IgD-negative memory B cell (primary cell): Measurements from ENCODE around the gene PAX5. TPM values are rescaled to one million over a fixed set of nuclear protein-coding genes. Genes with fewer than 3 reads are reported as not detected.
"Not testable (repeated sequence)": the region's sequence is repeated elsewhere in the genome, so short reads cannot be mapped to it uniquely, and the experiment has no call there.

ENCODE experiments used
- H3K27ac Mint-ChIP-seq, 3 donors: one replicate each; pipeline ENCODE4 v1.8.0; 2020 to 2022; ENCODE audit warnings: mild to moderate bottlenecking in 3 of 3, mixed read lengths in 3 of 3, moderate library complexity in 1 of 3
- H3K27me3 Mint-ChIP-seq: one replicate; pipeline ENCODE4 v1.8.0; 2021; ENCODE audit warnings: mixed read lengths
- H3K36me3 Mint-ChIP-seq: one replicate; pipeline ENCODE4 v1.8.0; 2020; ENCODE audit warnings: mild to moderate bottlenecking, mixed read lengths
- H3K4me1 Mint-ChIP-seq, 3 donors: one replicate each; pipeline ENCODE4 v1.8.0; 2020 to 2022; ENCODE audit warnings: mixed read lengths in 3 of 3, mild to moderate bottlenecking in 1 of 3
- H3K4me3 Mint-ChIP-seq, 4 donors: one replicate each; pipeline ENCODE4 v1.8.0; 2020 to 2022; ENCODE audit warnings: mild to moderate bottlenecking in 4 of 4, mixed read lengths in 4 of 4, moderate library complexity in 3 of 4
- H3K9me3 Mint-ChIP-seq, 3 donors: one replicate each; pipeline ENCODE4 v1.8.0; 2020 to 2021; ENCODE audit warnings: mixed read lengths in 3 of 3, mild to moderate bottlenecking in 1 of 3
- polyA plus RNA-seq: library from polyadenylated mRNA; unstranded; fragments of 300-500 nt; fragmentation: Illumina TruSeq; gene quantifications from one replicate; pipeline ENCODE4 v1.2.3, GENCODE V29; 2021

Gene PAX5
- 65.3 TPM for polyA plus RNA-seq

DNA sequence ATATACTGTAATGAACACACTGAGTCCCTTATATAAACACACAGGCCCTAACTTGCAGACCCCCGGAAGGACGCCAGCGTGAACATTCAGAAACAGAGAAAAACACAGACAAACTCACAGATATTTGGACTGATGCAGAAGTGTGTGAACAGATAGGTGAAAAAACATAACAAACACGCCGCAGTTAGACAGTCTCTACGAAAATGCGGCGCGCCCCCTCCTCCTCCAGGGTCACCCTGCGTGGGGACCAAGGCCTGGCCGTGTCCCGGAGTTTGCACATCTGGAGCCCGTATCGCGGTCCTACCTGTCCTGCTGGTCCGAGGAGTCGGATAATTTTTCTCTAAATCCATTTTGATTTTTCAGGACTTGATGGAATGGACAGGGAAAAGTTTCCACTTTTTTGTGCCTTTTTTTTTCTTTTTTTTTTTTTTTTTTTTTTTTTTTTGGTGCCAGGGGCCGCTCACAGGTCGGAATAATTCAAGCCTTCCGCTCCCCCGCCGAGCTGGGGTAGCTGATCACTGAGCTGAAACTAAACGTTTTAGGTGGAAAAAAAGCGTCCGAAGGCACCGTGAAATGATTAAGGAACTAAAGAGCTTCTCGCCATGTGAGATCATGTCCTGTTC is at the start of gene PAX5:
Gene PAX5 (minus strand): TSS at position 587 of the 623 bp plus-strand sequence. CDS start 237 bp downstream, at position 350.
- Mint-ChIP-seq H3K36me3 (peaks cover 4% of the 10 kb centered on the region), H3K27ac (peak within 1 kb of the TSS; percentile 98 to 99 (median 99))

DNA sequence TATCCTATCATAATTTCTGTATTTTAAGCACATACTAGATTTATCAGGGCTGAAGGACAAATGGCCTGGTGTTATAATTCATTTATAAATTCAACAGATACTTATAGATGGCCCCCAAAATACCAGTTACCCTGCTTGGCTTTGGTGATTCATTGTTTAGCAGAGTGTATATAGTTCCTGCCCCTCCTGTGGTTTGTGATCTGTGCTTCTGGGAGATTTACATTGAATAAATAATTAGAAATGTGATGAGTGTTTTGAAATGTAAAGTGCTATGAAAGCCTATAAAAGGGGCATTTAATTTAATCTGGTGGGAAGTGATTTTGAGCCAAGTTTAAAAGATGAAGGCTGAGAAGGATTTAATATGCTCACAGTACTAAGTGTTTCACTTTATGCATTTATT is 49.6 kb upstream of the PAX5 start:
- Mint-ChIP-seq H3K9me3 (no peaks in the 10 kb centered on the region), H3K27me3 (no peaks in the 10 kb centered on the region), H3K4me3 (peak overlapping the region in 3 of 4 donors; percentile 47 to 73 (median 50)), H3K27ac (peak overlapping the region in 1 of 3 donors; percentile 11), H3K36me3 (peaks cover 7% of the 10 kb centered on the region), H3K4me1 (peaks cover 46 to 60% (median 58%) of the 10 kb centered on the region in 3 donors)

More for the DNA sequence above, at the start of gene PAX5:
- H3K4me1 Mint-ChIP-seq, result peaks cover 33 to 51% (median 50%) of the 10 kb centered on the region in 3 donors
- H3K4me3 Mint-ChIP-seq, result peak within 1 kb of the TSS; percentile 88 to 98 (median 94)
- H3K9me3 Mint-ChIP-seq, result no peaks in the 10 kb centered on the region
- H3K27me3 Mint-ChIP-seq, result no peaks in the 10 kb centered on the region

DNA sequence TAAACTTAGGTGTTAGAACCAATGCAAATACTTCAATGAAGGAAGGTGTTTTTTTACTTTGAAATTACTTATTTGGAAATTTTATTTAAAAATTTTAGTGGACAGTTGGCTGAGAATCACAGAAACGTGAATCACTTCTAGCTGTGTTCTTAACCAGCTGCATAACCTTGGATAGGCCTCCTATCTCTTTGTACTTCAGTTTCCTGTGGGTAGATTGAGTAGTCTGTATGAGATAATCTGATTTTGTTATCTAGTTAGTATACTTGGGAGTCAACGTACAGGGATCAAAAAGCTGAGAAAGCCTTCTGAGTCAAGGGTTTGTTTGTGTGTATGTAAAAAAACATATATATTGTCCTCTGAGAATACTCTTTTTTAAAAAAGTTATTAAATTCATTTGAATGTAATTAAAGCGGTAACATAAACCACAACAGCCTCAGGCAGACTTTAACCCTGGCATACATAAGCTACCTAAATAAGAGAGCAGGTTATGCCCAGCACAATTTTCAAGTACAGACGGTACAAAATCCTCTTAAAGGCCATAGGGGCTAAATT is 48.2 kb upstream of the PAX5 start:
- H3K27ac Mint-ChIP-seq, result peak overlapping the region in 1 of 3 donors; percentile 67
- peaks cover 7% of the 10 kb centered on the region for H3K36me3 Mint-ChIP-seq
- H3K4me3 Mint-ChIP-seq, result peak overlapping the region in 3 of 4 donors; percentile 96 to 99 (median 98)
- no peaks in the 10 kb centered on the region for H3K27me3 Mint-ChIP-seq
- peaks cover 42 to 60% (median 56%) of the 10 kb centered on the region in 3 donors for H3K4me1 Mint-ChIP-seq
- no peaks in the 10 kb centered on the region for H3K9me3 Mint-ChIP-seq

DNA sequence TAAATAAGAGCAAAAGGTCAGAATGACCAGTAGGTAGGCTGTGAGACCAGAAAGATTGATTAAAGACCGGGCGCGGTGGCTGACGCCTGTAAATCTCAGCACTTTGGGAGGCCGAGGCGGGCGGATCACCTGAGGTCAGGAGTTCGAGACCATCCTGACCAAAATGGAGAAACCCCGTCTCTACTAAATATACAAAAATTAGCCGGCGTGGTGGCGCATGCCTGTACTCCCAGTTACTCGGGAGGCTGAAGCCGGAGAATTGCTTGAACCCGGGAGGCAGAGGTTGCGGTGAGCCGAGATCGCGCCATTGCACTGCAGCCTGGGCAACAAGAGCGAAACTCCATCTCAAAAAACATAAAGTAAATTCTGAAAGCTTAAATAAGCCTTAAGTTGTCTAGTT is 47.4 kb upstream of the PAX5 start:
- H3K27me3 Mint-ChIP-seq, H3K36me3 Mint-ChIP-seq, H3K9me3 Mint-ChIP-seq: not testable (repeated sequence)
- Mint-ChIP-seq H3K4me1 (peaks cover 37 to 56% (median 53%) of the 10 kb centered on the region in 3 donors), H3K27ac (peak overlapping the region; percentile 49 to 99 (median 96)), H3K4me3 (peak overlapping the region in 3 of 4 donors; percentile 96 to 99 (median 98))

DNA sequence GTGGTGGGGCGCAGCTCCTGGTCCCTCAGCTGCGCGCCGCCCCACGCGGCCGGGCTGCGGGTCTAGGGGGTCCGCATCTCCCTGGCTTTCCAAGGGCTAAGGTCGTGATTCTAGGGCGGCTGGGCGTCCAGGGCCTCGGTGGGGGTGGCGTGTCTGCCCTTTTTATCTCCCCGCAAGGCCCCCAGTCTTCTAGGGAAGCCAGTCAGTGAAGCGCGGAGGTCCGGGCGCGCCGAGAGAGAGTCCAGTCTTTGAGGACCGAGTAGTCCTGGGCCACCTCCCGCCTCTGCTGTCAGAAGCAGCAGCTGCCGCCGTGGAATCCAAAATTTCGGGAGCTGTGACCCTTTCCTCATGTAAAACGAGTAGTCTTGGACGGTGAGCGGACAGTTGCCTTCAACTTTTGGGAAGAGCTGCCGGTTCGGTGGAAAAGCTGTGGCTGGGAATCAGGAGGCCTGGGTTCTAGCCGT is 46.1 kb upstream of the PAX5 start:
- peaks cover 36 to 51% (median 51%) of the 10 kb centered on the region in 3 donors for H3K4me1 Mint-ChIP-seq
- not testable (repeated sequence) for H3K36me3 Mint-ChIP-seq
- peak overlapping the region; percentile 96 to 99 (median 98) for H3K4me3 Mint-ChIP-seq

DNA sequence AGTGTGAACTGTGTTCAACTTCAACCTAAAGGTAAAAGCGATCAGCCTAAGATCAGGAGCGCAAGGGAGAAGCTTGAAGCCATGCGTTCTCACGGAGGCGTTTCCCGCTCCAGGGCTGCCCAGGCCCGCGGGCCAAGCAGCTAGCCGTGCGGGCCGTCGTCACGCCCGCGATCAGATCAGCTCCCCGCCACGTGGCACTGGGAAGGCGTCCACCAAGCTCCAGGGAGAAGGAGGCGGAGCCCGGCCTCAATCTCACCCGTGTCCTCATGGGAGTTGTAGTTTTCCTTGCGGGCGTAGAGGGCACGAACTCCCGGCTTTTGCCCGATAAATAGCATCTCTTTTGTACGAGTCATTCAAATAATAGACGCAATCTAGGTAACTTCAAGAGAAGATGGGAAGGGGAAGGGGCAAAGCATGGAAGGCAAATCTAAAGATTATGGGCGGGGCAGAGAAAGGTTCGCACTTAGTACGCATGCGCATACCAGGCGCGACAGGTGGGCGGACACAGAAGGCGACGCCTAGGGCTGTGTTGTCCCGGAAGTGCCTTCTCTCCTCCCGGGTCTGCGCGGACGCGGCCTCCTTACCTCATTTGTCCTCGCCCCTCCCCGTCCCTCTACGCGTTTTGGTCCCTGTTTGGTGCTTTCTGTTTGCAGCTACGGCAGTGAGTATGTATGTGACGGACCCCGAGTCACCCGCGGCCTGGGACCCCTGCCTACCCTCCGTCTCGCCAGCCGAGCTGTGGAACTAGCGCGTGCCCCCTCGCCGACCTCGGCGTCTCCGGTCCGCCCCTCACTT is 45.5 kb upstream of the PAX5 start:
- H3K4me3 Mint-ChIP-seq, result peak overlapping the region; percentile 96 to 99 (median 98)
- H3K27me3 Mint-ChIP-seq, result peaks cover 3% of the 10 kb centered on the region
- H3K27ac Mint-ChIP-seq, result peak overlapping the region; percentile 95 to 99 (median 96)
- no peaks in the 10 kb centered on the region for H3K9me3 Mint-ChIP-seq
- no peaks in the 10 kb centered on the region for H3K36me3 Mint-ChIP-seq
- H3K4me1 Mint-ChIP-seq, result peaks cover 36 to 51% (median 51%) of the 10 kb centered on the region in 3 donors

More for the DNA sequence above, 46.1 kb upstream of the PAX5 start:
- H3K27me3 Mint-ChIP-seq, H3K9me3 Mint-ChIP-seq: not testable (repeated sequence)
- H3K27ac Mint-ChIP-seq, result peak overlapping the region; percentile 95 to 99 (median 96)

DNA sequence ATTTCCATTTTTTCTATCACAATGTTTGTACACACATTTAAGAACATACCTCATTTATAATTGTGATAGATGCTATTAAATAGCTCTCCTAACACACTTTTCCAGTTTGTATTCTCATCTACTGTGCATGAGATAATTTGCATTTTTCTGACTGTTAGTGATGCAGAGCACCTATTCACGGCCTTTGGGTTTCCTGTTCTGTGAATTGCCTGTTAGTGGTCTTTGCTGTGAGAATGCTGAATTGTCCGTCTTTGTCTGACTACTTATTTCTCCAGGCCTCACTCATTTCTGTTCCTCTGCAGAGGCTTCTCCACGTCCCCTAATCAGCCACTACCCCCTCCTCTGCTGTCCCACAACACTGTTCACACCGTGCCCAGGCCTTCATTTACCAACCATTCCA is 40.7 kb upstream of the PAX5 start:
- not testable (repeated sequence) for H3K36me3 Mint-ChIP-seq, H3K9me3 Mint-ChIP-seq, H3K27me3 Mint-ChIP-seq
- Mint-ChIP-seq H3K27ac (peak overlapping the region; percentile 1 to 87 (median 11)), H3K4me1 (peaks cover 18 to 32% (median 31%) of the 10 kb centered on the region in 3 donors), H3K4me3 (peak overlapping the region; percentile 15 to 82 (median 65))

DNA sequence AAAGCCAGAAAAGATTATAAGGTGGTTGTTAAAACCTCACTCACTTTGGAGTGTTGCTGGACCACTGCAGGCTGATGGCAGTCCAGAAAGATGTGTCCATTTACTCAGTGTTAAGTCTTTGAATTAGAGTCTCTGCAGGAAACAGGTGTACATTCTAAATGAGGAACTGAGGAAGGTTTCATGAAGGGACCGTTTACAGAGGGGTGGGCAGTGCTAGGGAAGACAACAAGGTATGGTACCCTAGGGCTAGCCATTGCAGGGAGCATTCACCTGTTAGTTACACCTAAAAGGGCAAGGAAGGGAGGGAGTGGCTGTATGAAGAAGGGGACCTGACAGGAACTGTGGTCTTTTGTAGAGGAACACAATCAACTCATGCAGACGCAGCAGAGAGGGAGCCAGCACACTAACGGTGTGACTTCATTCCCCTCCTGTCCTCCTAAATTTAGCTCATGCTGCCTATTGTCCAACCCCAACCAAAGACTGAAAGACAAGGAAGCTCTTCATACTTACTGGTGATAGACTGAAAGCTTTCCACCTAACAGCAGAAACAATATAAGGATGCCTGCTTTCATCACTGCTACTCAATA is 32.2 kb upstream of the PAX5 start:
- Mint-ChIP-seq H3K9me3 (no peaks in the 10 kb centered on the region), H3K4me1 (peaks cover 20 to 30% (median 24%) of the 10 kb centered on the region in 3 donors), H3K36me3 (no peaks in the 10 kb centered on the region), H3K27ac (peak overlapping the region in 2 of 3 donors; percentile 3 to 82), H3K4me3 (peak overlapping the region in 3 of 4 donors; percentile 71 to 90 (median 74)), H3K27me3 (no peaks in the 10 kb centered on the region)

DNA sequence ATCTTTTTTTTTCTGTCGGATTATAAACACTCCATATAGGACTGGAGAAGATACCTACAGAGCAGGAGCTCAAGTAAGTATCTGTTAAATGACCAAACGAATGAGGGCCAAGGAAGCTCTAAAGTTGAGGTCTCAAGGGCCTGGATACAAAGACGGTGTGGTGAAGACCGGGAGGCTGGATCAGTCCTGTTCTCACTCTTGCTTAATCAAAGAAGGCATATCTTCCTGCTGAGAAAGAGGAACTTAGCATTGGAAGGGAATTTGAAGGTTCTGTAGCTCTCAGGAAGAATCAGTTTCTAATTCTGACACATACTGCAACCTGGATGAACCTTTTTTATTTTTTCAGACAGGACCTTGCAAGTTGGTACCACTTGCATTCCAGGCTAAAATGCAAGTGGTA is 28.3 kb upstream of the PAX5 start:
- no peak overlapping the region for H3K4me3 Mint-ChIP-seq
- H3K27ac Mint-ChIP-seq, result peak overlapping the region in 2 of 3 donors; percentile 43 to 51
- no peaks in the 10 kb centered on the region for H3K27me3 Mint-ChIP-seq
- H3K9me3 Mint-ChIP-seq, result no peaks in the 10 kb centered on the region
- peaks cover 28 to 35% (median 30%) of the 10 kb centered on the region in 3 donors for H3K4me1 Mint-ChIP-seq
- peaks cover 2% of the 10 kb centered on the region for H3K36me3 Mint-ChIP-seq

DNA sequence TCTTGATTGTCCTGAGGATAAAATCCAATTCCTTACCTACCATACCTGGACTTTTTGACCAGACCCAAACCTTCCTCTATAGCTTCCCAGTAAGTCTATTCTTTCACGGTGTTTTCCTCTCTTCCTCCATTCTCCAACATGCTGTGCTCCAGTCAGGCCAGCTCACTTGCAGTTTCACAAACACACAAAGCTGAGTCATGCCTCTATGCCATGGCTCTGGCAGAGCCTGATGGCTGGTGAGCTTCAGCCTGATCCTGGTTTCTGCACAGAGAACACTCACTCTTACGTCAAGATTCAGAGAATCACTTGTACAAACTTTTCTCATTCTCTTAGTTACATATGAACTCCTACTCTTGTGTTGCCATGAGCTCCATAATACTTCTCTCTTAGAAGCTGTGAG is 27.7 kb upstream of the PAX5 start:
- peak overlapping the region in 2 of 4 donors; percentile 42 to 55 for H3K4me3 Mint-ChIP-seq
- H3K27me3 Mint-ChIP-seq, result no peaks in the 10 kb centered on the region
- H3K36me3 Mint-ChIP-seq, result peaks cover 2% of the 10 kb centered on the region
- H3K4me1 Mint-ChIP-seq, result peaks cover 28 to 35% (median 30%) of the 10 kb centered on the region in 3 donors
- H3K27ac Mint-ChIP-seq, result peak overlapping the region; percentile 51 to 54 (median 53)
- no peaks in the 10 kb centered on the region for H3K9me3 Mint-ChIP-seq

DNA sequence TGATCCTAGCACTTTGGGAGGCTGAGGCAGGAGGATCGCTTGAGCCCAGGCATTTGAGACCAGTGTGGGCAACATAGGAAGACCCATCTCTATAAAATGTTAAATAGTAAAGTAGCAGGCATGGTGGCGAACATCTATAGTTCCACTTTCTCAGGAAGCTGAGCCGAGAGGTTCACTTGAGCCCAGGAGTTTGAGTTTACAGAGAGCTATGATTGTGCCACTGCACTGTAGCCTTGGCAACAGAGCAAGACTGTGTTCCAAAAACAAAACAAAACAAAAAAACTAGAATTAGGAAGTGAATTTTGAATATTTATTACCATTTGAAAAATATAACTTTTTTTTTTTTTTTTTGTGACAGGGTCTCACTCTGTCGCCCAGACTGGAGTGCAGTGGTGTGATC is 26.8 kb upstream of the PAX5 start:
- no peaks in the 10 kb centered on the region for H3K27me3 Mint-ChIP-seq
- H3K36me3 Mint-ChIP-seq, result peaks cover 2% of the 10 kb centered on the region
- peak overlapping the region in 1 of 3 donors; percentile 4 for H3K27ac Mint-ChIP-seq
- peaks cover 19 to 26% (median 21%) of the 10 kb centered on the region in 3 donors for H3K4me1 Mint-ChIP-seq
- H3K4me3 Mint-ChIP-seq, result peak overlapping the region in 3 of 4 donors; percentile 8 to 83 (median 29)
- H3K9me3 Mint-ChIP-seq, result no peaks in the 10 kb centered on the region

DNA sequence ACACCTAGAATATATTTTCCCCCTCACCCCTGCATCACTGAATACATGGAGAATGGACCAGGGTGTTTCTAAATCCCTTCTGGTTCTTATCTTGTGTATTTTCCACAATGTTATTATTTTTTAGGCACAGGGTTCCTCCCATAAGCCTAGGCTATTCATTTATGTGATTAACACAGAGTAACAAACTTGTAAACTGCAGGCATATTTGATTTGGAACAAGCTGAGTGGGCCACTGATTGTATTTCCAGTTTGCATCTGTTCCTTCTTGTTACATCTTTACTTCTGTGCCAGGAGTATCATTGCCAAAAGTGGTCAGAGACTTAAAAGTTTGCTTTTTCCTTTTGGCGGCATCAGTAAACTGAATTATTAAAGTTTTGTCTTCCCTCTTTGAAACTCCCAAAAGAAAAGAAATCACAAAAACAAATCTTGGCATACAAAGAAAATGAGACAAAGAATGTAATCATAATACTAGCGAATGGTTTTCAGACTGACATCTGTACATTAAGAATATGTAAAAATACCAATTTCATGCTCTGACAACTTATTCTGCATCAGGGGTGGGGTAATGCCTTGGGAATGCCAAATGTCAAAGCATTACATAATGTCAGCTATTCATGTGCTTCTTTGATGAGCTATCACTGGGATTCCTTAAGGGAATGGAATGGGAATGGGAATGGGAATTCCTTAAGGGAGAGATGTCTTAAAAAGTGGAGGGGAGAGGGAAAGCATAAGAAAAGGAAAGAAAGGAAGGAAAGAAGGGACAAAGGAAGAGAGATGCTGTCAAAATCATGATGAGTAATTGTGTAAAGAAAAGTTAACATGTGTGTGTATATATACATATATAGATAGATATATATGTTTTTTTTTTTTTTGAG is 22.2 kb upstream of the PAX5 start:
- Mint-ChIP-seq H3K9me3 (no peaks in the 10 kb centered on the region), H3K4me1 (peaks cover 16 to 19% (median 16%) of the 10 kb centered on the region in 3 donors), H3K36me3 (peaks cover 2% of the 10 kb centered on the region), H3K27me3 (peaks cover 7% of the 10 kb centered on the region), H3K4me3 (no peak overlapping the region), H3K27ac (no peak overlapping the region)

DNA sequence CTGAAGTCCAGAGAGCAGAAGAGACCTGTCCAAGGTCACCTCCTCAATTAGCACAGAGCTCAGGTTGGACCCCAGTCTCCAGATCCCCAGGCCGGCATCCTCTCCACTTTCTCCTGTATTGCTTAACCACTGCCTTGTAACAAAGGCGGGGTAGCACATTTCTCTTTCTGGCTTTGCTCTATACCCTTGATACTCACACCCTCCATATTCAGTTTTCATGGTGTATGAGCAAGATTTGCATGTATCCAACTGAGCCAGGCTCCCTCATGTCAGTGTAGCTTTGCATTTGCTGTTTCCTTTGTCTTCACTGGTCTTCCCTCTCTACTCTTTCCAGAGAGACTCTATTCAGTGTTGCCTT is 20.3 kb upstream of the PAX5 start:
- H3K27me3 Mint-ChIP-seq, H3K4me3 Mint-ChIP-seq, H3K27ac Mint-ChIP-seq, H3K9me3 Mint-ChIP-seq, H3K36me3 Mint-ChIP-seq: not testable (repeated sequence)
- H3K4me1 Mint-ChIP-seq, result peaks cover 9 to 10% (median 10%) of the 10 kb centered on the region in 3 donors
